ENCODE measurements around the gene PNCK. TPM values are rescaled to one million over a fixed set of nuclear protein-coding genes. Genes with fewer than 3 reads are reported as not detected.

PNCK gene
- total and polyA plus RNA-seq, 10 of the 15 experiments (the other 5 are each of a cell fraction or from before 2014, with no cell fraction given): 0.21 to 0.67 (median 0.54) TPM; not detected in 7

GRCh38 chrX:153696100-153696499 lies 22.5 kb upstream of the PNCK start (continued):
- TF ChIP-seq E4F1 (IDR thresholded peaks at IDR 0.05; ENCODE audit: borderline replicate concordance, partially characterized antibody): no peak

- 65% methylated on average over 22 of the region's 23 CpGs for WGBS (ENCODE audit: insufficient coverage, insufficient replicate concordance, low lambda C conversion rate, missing lambda C conversion rate)
- H3K79me2 ChIP-seq (ENCODE audit: control insufficient read depth, insufficient read depth, low read length): no peaks in the 10 kb centered on the region
- H3K36me3 ChIP-seq (ENCODE audit: control insufficient read depth in 2 of 2, insufficient read depth in 2 of 2, low read length in 1 of 2): no peaks in the 10 kb centered on the region
- H3K27ac ChIP-seq (ENCODE audit: control insufficient read depth, insufficient read depth): no peak overlapping the region
- H3K4me3 ChIP-seq: no peak overlapping the region
- BruUV-seq (replicated peaks): no TSS peak
- no peaks in the 10 kb centered on the region for H4K20me1 ChIP-seq (ENCODE audit: control insufficient read depth, insufficient read depth)
- intact Hi-C loops (cut with micrococcal nuclease; ENCODE audit: unreplicated experiment) (no loop called here), in situ Hi-C loops (cut with MboI) (no loop called here)
- no peaks in the 10 kb centered on the region for H3K27me3 ChIP-seq (replicated peaks in 1 of 2; ENCODE audit: control insufficient read depth in 2 of 2, insufficient read depth in 2 of 2, low read length in 1 of 2)
- no peak for DNase-seq (ENCODE audit: low read depth, low spot score)
- no peak overlapping the region for H2AFZ ChIP-seq (ENCODE audit: control insufficient read depth, low read depth, low read length)
- CTCF ChIA-PET: no interaction called here
- no peaks in the 10 kb centered on the region for H3K4me1 ChIP-seq (ENCODE audit: control insufficient read depth, insufficient read depth, low read length)
- POLR2A ChIA-PET: no interaction called here
- RAD21 ChIA-PET (ENCODE audit: unreplicated experiment): no interaction called here
- ATAC-seq: no peak
- no peaks in the 10 kb centered on the region for H3K9me3 ChIP-seq (replicated peaks; ENCODE audit: control insufficient read depth, insufficient read depth, low read length)
- no peak overlapping the region for H3K9ac ChIP-seq (ENCODE audit: control insufficient read depth, insufficient read depth, low read length)
- no peak overlapping the region for H3K4me2 ChIP-seq (ENCODE audit: control insufficient read depth, insufficient read depth)
- no peak for FAIRE-seq
- SMC1A ChIA-PET (ENCODE audit: uncharacterized antibody, unreplicated experiment): no interaction called here
- TF ChIP-seq HDAC2 (IDR thresholded peaks at IDR 0.05) (no peak), REST (IDR thresholded peaks at IDR 0.05; ENCODE audit: low read depth, low read length) (no peak), WRNIP1 (IDR thresholded peaks at IDR 0.05; ENCODE audit: borderline replicate concordance, low read depth, low read length) (no peak), ATF7 (IDR thresholded peaks at IDR 0.05; ENCODE audit: low read depth) (no peak), BCLAF1 (IDR thresholded peaks at IDR 0.05) (no peak), HCFC1 (IDR thresholded peaks at IDR 0.05; ENCODE audit: low read length) (no peak), BCL3 (IDR thresholded peaks at IDR 0.05; ENCODE audit: borderline replicate concordance, insufficient read depth, low read depth, low read length, poor library complexity, severe bottlenecking) (no peak), FOXK2 (IDR thresholded peaks at IDR 0.05) (no peak)
These were observed 21.2 kb upstream of the PNCK start for GRCh38 chrX:153694687-153695270.
